Embryonic facial prominence (tissue), 1 donor: ENCODE data around the gene LDLRAD3.
A peak's percentile ranks its signal among the peaks of the same experiment; 100 is the strongest.

ENCODE experiments used
- DNase-seq: peaks from one replicate; pipeline ENCODE4 v3.0.0-alpha.2; 2016; ENCODE audit errors: extremely low spot score

Gene LDLRAD3

DNA sequence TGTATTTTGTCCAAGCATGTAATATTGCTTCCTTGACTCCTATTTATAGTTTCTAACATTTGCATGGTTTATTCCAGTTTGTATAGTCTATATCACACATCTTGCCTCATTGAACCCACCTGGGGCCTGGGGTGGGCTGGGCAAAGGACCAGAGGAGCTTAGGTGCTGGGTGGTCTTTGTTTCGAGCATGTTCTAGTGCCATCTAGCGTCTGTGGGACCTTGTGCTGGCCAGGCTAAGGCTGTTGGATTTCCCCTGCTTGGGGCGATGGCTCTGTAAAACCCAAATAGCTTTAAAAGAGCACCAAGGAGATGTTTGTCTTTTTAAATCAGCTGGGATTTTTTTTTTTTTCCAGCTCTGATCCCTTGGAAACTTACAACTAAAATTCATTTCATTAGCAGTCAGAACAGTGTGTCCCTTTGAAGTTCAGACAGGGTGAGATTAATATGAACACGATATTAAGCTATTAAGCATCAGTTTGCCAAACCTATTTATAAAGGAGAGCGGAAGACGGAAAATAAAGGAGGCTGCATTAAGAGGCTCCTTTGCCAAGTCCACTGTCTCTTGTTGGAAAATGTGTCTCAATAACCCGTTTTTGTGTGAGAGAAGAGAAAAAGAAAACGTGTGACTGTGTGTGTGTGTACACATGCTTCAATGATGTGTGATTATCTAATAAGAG is 188.0 kb downstream of the LDLRAD3 start:
- peak; percentile 27 for DNase-seq

DNA sequence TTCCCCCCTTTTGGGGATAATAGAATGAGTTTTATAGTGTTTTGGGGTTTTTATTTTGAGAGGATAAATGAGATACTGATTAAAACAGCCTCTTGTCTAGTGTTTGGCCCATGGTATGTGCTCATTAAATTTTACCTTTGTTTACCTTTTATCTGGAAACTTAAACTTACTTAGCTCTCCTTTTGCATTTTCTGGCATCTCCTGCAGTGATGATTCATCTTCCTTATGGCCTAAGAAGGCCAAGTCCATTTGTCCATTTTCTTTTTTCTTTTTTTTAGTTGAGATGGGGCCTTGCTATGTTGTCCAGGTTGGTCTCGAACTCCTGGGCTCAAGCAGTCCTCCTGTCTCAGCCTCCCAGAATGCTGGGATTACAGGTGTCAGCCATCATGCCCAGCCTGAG is 189.1 kb downstream of the LDLRAD3 start:
- DNase-seq: no peak

DNA sequence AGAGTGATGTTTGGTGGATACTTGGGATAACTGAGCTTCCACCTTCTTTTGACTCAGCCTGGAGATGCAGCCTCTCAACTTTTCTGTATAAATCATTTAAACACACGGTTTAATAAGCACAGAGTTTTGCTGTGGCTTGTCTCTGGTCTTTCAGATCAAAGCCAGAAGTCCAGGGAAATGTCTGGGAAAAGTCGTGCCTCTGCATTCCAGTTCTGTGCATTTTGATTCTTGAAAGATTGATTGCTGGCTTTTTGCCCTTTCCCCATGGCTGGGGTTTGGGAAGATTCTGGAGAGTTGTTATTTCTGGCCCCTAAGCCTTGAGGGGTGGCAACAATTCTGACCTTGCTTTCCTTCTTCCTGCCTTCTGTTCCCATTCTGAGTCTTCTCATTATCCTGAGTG is 191.2 kb downstream of the LDLRAD3 start:
- DNase-seq: no peak

DNA sequence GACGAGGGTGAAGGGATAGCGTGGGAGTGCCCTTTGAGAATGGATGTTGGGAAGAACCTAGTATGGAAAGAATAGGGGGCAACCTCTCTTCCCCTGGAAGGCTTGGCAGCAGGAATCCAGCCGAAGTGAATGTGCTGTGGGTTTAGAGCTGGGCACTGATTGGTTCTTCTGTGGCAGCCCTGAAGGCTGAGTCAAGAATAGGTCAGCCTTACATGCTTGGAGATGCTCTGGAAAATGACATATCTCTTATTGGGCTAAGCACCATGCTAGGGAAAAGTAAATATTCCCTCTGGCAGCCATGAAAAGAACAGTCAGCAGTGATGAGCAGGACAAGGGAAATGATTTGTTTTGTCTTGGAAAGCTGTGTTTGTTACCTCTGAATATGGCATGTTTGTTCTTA is 195.9 kb downstream of the LDLRAD3 start:
- no peak for DNase-seq

DNA sequence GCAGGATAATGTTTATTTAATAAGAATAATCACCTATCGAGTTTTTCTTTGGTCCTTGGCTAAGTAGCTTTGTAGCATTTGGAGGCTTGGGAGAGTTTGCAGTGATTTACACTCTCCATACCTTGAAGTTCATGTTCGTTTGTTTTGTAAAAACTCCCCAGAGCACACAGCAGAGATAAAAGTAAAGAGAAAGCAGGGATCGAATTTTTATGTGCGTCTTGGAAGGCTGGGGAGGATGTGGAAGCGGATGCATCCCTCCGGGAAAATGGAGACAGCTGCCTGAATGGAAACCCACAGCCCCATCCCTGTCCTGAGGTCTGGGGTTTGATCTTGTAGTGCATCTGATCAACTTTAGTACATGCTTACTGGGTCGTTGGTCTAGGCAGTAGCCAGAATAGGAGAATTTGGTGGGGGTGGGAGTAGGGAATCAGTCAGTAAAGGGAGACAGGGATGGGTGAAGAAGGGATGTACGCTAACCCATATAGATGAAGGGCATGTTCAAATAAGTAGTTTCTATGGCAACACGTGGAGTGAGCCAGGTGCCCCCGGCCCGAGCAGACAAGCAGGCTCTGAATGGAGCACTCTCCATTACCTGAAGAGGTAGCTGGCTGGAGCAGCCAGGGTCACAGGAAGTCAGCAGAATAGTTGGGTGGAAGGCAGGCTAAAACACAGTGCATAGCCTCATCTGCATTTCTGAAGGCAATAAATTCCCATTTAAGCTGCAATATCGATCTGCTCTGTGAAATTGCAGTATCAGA is 197.5 kb downstream of the LDLRAD3 start:
- no peak for DNase-seq

DNA sequence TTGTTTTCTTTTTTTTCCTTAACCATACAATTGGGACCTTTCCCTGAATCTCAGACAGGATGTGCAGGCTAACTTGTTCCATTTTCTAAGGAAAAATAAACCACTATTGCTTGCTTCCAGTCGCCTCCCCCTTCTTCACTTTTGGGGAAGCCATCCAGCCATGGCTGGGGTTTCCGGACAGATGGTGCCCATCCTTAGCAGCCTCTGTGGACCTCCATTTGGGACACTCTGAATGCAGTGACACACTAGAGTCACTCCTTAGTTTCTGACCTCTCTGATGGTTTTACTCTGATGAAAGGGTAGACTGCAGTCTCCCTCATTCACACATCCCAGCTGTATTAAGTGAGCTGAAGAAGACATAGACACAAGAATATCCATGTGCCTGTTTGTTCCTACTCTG is 198.1 kb downstream of the LDLRAD3 start:
- no peak for DNase-seq

DNA sequence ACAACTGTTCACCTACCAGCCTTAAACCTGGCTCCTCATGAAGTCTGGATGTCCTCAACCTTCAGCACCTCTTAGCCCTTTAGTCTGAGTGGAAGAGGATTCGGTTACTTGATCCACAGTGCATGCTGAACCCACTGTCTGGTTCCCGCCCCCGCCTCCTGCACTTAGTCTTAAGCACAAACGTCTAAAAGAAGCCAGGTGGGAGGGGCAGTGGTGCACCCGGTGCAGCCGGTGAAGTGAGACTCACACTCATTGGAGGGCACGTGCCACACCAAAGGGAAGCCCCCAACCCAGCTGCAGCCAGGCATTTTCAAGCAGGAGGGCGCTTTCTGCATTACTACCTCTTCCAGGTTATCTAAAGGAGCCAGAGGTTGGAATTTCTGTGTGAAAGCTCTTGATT is 198.6 kb downstream of the LDLRAD3 start:
- DNase-seq: no peak

DNA sequence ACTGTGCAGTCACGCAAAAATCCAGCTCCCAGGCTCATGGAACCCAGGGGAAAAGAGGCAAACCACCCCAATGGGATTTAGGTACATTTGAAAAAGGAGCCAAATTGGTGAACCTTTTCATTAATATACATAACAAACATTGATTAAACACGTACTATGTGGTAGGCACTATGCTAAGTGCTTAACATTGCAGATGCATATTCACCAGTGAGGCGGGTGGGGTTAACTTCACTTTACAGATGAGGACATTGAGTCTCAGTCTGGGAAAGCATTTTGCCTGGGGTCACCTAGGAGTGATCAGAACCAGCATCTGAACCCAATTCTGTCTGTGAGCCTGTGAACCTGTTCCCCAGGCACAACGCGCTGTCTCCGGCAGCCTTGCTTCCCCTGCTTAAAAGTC is 199.0 kb downstream of the LDLRAD3 start:
- DNase-seq: no peak

DNA sequence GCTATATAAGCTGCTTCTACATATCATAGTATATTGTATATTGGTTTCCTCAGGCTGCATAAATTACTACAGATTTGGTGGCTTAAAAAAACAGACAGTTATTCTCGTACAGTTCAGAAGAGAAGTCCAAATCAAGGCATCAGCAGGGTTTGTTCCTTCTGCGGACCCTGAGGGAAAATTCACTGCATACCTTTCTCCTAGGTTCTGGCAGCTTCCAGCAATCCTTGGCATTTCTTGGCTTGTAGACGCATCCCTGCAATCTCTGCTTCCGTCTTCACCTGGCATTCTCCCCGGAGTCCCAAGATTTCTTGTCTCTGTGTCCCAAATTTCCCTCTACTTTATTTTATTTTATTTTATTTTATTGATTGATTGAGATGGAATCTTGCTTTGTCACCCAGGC is 202.6 kb downstream of the LDLRAD3 start:
- no peak for DNase-seq

DNA sequence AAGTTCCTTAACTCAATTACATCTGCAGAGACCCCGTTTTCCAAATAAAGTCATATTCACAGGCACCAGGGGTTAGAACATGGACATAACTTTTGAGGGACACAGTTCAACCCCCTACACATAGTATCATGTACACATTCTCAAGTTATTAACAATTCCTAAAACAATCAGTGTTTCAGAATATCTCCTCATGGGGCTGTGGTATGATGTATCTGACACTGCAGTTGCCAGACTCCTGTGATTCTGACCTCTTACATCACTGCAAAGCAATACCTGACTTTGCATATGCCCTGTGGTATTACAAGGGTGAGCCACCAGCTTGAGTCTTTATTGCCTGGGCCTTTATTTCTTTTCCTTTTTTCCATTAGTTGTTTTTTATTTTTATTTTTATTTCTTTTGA is 203.6 kb downstream of the LDLRAD3 start:
- DNase-seq: no peak

DNA sequence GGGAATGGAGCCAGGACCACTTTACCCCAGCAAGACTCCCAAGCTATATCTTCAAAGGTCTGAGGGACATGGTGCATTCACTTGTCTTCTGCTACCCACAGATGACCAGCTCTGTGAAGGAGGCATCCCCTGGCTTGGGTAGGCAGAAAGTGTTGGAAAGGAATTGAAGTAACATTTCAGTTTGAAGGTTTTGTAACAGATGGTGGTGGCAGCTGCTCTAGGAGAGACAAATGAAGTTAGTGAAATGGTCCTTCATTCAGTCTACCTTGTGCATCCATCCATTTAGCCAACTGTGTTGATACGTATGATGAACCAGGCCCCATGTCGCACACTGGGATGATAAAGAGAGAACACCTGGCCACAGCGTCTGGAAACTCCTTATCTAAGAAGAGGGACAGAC is 204.8 kb downstream of the LDLRAD3 start:
- no peak for DNase-seq

DNA sequence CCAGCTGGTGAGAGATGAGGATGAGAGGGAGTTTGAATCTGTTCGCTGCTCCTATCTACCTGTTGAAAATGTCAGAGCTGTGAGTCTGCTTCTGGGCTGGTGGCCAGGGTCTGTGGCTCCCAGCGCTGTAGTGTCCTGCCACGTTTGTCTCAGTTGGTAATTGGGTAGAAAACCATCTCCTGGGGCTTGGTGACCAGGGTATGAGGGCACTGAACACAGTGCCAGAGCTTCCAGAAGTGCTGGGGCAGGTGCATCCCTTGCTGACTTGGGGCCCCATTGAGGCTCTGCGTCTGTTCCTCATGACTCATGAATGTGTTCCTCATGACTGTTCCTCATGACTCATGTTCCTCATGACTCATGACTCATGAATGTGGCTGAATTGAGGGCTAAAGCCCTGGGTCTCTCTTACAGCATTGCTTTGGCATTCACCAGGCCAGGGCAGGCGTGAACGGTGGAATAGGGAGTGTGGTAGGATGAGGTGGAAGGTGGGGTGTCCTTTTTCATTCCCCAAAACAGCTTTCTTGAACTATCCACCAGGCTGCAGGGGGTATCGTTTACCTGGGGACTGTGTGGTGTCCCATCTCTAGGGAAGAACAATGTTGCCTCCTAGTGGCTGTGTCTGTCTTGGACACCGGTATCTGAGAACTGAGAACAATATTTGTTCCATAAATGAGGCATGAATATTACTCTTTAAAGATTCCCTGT is 205.8 kb downstream of the LDLRAD3 start:
- DNase-seq: no peak

DNA sequence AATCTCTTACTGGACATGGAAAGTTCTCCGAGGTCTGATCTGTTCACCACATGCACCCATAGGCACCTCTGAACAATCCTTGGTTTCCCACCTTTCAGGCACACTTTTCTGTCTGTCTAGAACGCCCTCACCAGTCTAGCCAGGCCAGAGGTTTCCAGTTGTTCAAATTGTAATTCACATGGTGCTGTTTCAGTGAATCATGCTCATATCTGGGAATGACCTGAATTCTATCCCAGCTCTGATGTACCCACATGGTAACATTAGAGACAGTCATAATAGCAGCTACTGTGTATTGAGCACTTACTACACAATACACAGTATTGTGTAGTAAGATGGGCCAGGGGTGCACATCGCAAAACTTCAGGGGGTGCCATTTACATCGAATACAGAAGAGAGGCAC is 207.1 kb downstream of the LDLRAD3 start:
- DNase-seq: no peak

DNA sequence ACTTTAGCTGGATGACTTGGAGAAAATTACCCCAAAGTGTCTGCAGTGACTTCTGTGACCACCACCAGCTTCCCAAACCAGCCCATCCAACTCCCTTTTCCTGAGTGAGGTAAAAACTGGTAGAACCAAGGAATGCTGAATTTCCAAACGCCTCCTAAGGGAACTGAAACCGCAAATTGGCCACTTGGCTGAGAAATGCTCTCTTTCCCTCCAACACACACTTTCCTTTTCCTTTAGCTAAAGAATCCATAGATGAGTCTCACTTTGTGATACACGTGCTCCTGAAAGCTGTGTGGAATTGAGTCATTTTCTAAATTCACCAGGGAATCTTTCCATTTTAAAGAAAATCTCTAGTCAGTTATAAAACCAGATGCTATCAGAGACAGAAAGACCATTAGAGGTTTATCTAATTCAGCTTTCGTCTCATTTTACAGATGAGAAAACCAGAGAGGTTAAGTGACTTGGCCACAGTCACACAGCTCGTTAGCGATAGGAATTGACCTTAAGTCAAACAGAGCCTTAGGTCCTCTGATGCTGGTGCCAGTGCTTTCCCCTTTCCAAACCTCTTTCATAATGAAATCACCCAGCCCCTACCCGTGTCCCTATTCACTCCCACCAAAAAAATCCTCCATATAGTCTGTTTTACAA is 208.2 kb downstream of the LDLRAD3 start:
- DNase-seq: no peak

DNA sequence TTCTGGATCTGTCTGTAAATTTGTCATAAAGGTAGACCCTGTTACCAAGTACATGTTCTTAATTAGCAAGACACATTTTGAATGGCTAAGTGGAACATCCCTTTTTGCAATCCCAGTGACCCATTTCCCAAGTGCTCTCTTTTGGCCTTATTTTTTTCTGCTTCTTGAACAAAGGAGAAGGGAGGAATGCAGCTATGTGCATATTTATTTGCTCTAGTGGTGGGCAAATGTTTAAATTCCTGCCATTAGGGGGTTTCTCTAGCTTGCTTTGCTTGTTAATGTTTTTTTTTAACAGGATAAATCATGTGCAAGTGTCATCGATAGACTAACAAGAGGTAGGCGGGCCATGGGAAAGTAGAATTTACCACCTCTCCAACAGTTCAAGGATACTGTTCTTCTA is 209.7 kb downstream of the LDLRAD3 start:
- no peak for DNase-seq

DNA sequence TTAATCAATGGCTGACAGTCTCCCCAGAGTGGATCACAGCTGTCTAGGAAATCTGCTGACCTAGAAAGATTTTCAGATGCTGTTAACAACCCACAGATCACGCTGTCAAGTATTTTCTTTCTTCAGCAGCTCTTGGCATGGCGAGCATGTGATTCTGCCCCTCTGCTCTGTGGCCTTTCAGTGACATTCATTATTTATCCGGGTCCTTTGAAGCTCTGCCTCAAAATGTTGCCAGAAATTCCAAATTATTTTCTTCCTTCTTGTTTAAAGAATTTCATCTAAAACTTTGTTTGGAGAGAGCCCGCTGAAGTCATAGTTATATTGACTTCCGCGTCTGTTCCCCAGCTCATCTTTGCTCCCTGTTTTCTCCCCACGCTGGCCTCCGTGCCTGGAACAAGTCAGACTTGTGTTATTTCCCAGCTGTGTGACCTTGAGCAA is 211.3 kb downstream of the LDLRAD3 start:
- no peak for DNase-seq

DNA sequence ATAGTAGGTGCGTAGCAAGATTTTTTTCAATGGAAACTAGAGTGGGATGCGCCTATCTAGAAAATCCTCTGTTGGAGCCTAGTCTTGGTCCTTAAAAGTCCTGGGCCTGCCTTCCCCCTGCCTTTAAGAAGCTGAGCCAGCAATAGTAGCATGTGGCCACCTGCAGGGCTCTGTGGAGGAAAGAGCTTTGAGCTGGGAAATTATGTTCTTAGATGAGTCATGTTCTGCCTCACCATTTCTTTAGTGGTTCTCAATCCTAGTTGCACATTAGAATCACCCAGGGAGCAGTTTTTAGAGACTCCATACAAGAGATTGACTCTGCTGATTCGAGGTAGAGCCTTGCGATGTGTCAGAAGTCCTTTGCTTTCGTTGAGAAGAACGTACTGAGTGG is 211.9 kb downstream of the LDLRAD3 start:
- DNase-seq: no peak

DNA sequence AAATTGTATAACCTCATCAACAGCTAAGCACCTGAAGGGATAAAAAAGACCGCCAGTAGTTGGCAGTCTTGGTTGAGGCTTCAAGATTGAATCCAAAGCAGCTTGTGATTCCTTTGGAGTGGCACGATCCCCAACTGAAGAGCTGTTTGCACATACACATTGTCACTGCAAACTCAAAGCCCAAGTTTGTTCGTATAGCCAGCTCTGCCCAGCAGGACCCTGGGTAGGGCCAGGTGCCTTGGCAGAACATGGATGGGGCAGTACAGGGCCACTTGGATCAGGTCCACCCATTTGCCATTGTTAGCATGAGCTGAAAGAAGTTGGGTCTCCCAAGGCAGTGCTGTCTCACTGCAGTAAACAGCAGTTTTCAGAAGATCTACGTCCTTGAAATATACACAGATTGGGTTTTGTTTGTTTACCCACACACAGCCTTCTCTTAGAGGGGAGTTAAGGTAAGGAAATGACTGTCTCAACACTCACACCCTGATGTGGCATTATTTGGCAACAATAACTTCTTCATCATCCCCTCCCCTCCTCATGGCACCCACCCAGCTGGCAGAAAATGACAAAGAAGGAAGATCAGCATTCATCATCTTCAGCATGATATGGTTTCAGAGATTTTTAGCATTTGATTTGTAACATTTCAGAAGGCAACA is 212.4 kb downstream of the LDLRAD3 start:
- no peak for DNase-seq

DNA sequence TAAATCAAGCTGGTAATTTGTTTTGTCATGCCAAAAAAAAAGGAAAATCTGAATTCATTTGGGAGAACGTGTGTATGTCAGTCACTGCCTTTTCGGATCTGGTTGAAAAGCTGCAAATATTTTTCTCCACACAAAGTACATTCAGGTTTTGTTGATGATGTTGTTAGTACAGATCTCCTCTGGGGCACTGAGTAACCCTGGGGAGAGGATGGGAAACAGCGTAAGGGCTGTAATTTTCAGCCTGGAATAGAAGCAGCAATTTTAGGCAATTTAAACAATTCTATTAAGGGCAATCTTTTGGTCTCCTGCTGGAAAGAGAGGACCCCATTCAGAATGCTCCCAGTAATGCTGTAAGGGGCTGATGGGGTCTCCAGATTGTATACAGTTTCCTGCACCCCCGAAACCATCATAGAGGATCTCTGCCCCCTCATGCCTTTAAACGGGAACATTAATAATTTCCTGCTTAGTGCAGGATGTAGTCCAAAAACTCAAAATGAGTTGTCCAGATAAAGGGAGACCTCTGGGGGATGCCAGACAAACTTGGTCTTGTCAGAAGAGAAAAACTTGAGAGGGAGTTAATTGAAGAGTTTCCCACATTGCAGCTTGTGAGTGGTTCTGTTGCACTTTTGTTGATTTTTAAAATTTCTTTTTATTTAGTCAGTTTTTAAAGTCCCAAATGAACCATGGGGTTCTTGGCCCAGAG is 213.1 kb downstream of the LDLRAD3 start:
- no peak for DNase-seq

DNA sequence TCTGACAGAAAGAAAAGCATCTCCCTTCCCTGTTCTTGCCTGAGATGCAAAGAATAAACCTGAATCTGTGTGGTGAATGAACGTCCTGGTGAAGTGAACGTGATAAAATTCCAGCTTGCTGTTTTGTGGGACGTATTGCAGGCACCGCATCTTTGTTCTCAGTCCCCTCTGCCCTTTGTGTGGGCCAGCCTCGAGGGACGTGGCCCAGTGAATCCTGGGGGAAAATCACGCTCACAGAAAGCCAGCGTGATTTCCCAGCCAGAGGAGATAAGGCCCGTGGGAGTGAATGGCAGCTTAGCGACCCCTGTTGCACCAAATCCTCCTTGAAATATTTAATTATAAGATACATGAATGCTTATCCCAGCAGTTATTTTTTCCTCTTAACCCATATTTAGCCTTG is 216.2 kb downstream of the LDLRAD3 start:
- DNase-seq: no peak

DNA sequence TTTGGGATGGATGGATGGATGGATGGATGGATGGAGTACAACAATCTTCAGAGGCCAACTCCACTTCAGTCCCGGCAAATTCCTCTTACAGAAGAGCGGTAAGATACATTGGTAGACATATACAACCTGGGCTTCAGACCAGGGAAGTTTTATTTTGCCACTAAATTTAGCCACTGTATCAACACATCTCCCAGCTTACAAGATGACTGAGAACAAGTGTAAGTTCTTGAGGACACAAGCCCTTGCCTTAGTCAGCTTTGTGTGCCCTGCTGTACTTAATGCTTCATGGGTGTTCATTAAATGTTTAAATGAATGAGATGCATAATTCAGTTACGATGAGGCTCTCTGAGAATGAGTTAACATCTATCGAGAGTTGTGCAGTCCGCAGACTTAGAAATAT is 217.7 kb downstream of the LDLRAD3 start:
- no peak for DNase-seq
